Sigmoid colon (tissue), 4 donors: ENCODE measurements around the gene EPHB1.

Experiments
- CTCF ChIP-seq, 4 experiments: fragments of 450-650 bp in 3 of 4; fragments of 200-600 bp in 1 of 4; IDR thresholded peaks; one replicate each; pipeline ENCODE4 v1.5.1; 2016 to 2019; ENCODE audit warnings: antibody characterized with exemption in 4 of 4, mild to moderate bottlenecking in 3 of 4, moderate library complexity in 2 of 4
- EP300 ChIP-seq, 4 donors: sonication (generic); formaldehyde crosslinking; IDR thresholded peaks; one replicate each; pipeline ENCODE4 v1.6.1; 2017; ENCODE audit warnings: antibody characterized with exemption in 4 of 4
- POLR2A ChIP-seq, 2 donors: fragments of 450-650 bp; IDR thresholded peaks; one replicate each; pipeline ENCODE4 v1.6.1; 2016; ENCODE audit warnings: antibody characterized with exemption in 2 of 2, mild to moderate bottlenecking in 2 of 2, moderate library complexity in 2 of 2

DNA sequence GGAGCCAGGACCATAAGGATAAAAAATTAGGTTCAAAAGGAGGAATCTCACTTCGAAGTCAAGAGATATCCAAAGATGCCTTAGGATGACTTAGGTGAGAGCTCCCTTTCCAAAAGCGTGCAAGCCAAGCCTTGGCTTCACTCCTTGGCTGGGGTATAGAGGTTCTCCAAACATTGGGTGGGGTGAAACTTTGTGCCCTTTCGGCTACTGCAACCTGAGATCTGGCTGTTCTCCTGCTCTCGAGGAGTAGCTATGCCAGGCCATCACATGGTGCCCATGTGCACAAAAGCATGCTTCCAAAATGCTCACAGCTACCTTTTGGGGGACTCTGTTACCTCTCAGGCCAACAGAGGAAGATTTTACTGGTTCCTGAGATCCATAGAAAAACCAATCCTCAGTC lies 373.8 kb downstream of the EPHB1 start:
- TF ChIP-seq CTCF (IDR thresholded peaks at IDR 0.05) (no peak), POLR2A (IDR thresholded peaks at IDR 0.05) (no peak), EP300 (IDR thresholded peaks at IDR 0.05) (no peak)
